Measurements from ENCODE around the gene TMEFF1.
"Not testable (repeated sequence)": the region's sequence is repeated elsewhere in the genome, so short reads cannot be mapped to it uniquely, and the experiment has no call there.

TMEFF1 gene

GRCh38 chr9:100472788-100473275 lies at the start of gene TMEFF1:
Gene TMEFF1 (plus strand): TSS chr9:100473149. CDS start chr9:100473545, 396 bp downstream.
- peak; percentile 17 for DNase-seq

- DNase-seq, result no peak
These were observed 47.2 kb upstream of the TMEFF1 start for GRCh38 chr9:100425758-100426157.

GRCh38 chr9:100426189-100426529 lies 46.8 kb upstream of the TMEFF1 start:
- no peak for DNase-seq

- DNase-seq, result peak; percentile 48
These were observed 46.2 kb upstream of the TMEFF1 start, which contains the start of gene MSANTD3 for GRCh38 chr9:100426530-100427365. Gene MSANTD3 (plus strand): TSS chr9:100427143. CDS start chr9:100441939, 14,796 bp downstream.

- no peak for DNase-seq
These were observed 45.3 kb upstream of the TMEFF1 start for GRCh38 chr9:100427366-100428263.

GRCh38 chr9:100428871-100429654 lies 43.9 kb upstream of the TMEFF1 start:
- DNase-seq, result no peak

- no peak for DNase-seq
These were observed 42.5 kb upstream of the TMEFF1 start for GRCh38 chr9:100430286-100430940.

GRCh38 chr9:100431886-100432285 lies 41.1 kb upstream of the TMEFF1 start:
- no peak for DNase-seq

GRCh38 chr9:100432736-100433135 lies 40.2 kb upstream of the TMEFF1 start:
- DNase-seq, result no peak

- DNase-seq, result no peak
These were observed 36.4 kb upstream of the TMEFF1 start for GRCh38 chr9:100436571-100436970.

GRCh38 chr9:100437860-100438805 lies 34.8 kb upstream of the TMEFF1 start:
- peak; percentile 10 for DNase-seq

- DNase-seq, result no peak
These were observed 32.9 kb upstream of the TMEFF1 start for GRCh38 chr9:100440071-100440470.

GRCh38 chr9:100440487-100440886 lies 32.5 kb upstream of the TMEFF1 start:
- not testable (repeated sequence) for DNase-seq

GRCh38 chr9:100441911-100442361 lies 31.0 kb upstream of the TMEFF1 start:
- no peak for DNase-seq

GRCh38 chr9:100443781-100444768 lies 28.9 kb upstream of the TMEFF1 start:
- no peak for DNase-seq

GRCh38 chr9:100445161-100445902 lies 27.6 kb upstream of the TMEFF1 start:
- DNase-seq, result no peak

GRCh38 chr9:100445903-100446549 lies 26.9 kb upstream of the TMEFF1 start:
- DNase-seq, result no peak

GRCh38 chr9:100447041-100447440 lies 25.9 kb upstream of the TMEFF1 start:
- DNase-seq, result no peak

All from GDM1 (cell line).